ENCODE data around the gene NFE2L2.

Gene NFE2L2

GRCh38 chr2:177241711-177242120, 22.8 kb downstream of the NFE2L2 start:
- no peak overlapping the region for H3K4me2 ChIP-seq (ENCODE audit: low read depth, low read length, poor library complexity, severe bottlenecking)
- no peaks in the 10 kb centered on the region for H3K27me3 ChIP-seq (ENCODE audit: insufficient read depth, low read length, poor library complexity, severe bottlenecking)
- H3K9me3 ChIP-seq (ENCODE audit: insufficient read depth, low read depth, low read length): no peaks in the 10 kb centered on the region
- peaks cover 94% of the 10 kb centered on the region for H3K79me2 ChIP-seq (ENCODE audit: insufficient read depth, low read length)
- H4K20me1 ChIP-seq (ENCODE audit: insufficient read depth, low read length, poor library complexity, severe bottlenecking): peaks cover 56% of the 10 kb centered on the region
- H2AFZ ChIP-seq (ENCODE audit: low read length): no peak overlapping the region
- no peak for TF ChIP-seq EZH2phosphoT487 (IDR thresholded peaks at IDR 0.05; ENCODE audit: borderline replicate concordance)
- no peak for TF ChIP-seq CTCF (conservative IDR thresholded peaks at IDR 0.05; ENCODE audit: low read length)
- no peak overlapping the region for H3K4me3 ChIP-seq (ENCODE audit: low read length, poor library complexity, severe bottlenecking)
- no peak overlapping the region for H3K9ac ChIP-seq (ENCODE audit: low read depth, low read length, poor library complexity, severe bottlenecking)
- no peaks in the 10 kb centered on the region for H3K9me2 ChIP-seq (replicated peaks; ENCODE audit: low read depth, low read length)
- peaks cover 8% of the 10 kb centered on the region for H3F3A ChIP-seq (ENCODE audit: low read depth)
- H3K36me3 ChIP-seq (ENCODE audit: insufficient read depth, low read length): no peaks in the 10 kb centered on the region
- peaks cover 36% of the 10 kb centered on the region for H3K4me1 ChIP-seq (ENCODE audit: insufficient read depth, low read length, poor library complexity, severe bottlenecking)

- no peaks in the 10 kb centered on the region for H3K36me3 ChIP-seq (ENCODE audit: insufficient read depth, low read length)
Measured at GRCh38 chr2:177239932-177240630, 24.4 kb downstream of the NFE2L2 start.

GRCh38 chr2:177239053-177239452, 25.5 kb downstream of the NFE2L2 start:
- no peak for TF ChIP-seq CTCF (conservative IDR thresholded peaks at IDR 0.05; ENCODE audit: low read length)
- Histone ChIP-seq H3K9ac (ENCODE audit: low read depth, low read length, poor library complexity, severe bottlenecking) (peak overlapping the region; percentile 32), H3K9me2 (replicated peaks; ENCODE audit: low read depth, low read length) (no peaks in the 10 kb centered on the region), H3K36me3 (ENCODE audit: insufficient read depth, low read length) (peaks cover 2% of the 10 kb centered on the region; the same call in 1 of the 2 replicates), H3F3A (ENCODE audit: low read depth) (peaks cover 8% of the 10 kb centered on the region), H3K27me3 (ENCODE audit: insufficient read depth, low read length, poor library complexity, severe bottlenecking) (no peaks in the 10 kb centered on the region), H3K79me2 (ENCODE audit: insufficient read depth, low read length) (peaks cover 93% of the 10 kb centered on the region), H2AFZ (ENCODE audit: low read length) (no peak overlapping the region), H3K4me1 (ENCODE audit: insufficient read depth, low read length, poor library complexity, severe bottlenecking) (peaks cover 36% of the 10 kb centered on the region), H3K4me3 (ENCODE audit: low read length, poor library complexity, severe bottlenecking) (no peak overlapping the region), H4K20me1 (ENCODE audit: insufficient read depth, low read length, poor library complexity, severe bottlenecking) (peaks cover 68% of the 10 kb centered on the region), H3K9me3 (ENCODE audit: insufficient read depth, low read depth, low read length) (no peaks in the 10 kb centered on the region), H3K4me2 (ENCODE audit: low read depth, low read length, poor library complexity, severe bottlenecking) (peak overlapping the region; percentile 75)

More at GRCh38 chr2:177239932-177240630, 24.4 kb downstream of the NFE2L2 start:
- Histone ChIP-seq H3K4me2 (ENCODE audit: low read depth, low read length, poor library complexity, severe bottlenecking) (peak overlapping the region; percentile 75), H2AFZ (ENCODE audit: low read length) (no peak overlapping the region), H3K79me2 (ENCODE audit: insufficient read depth, low read length) (peaks cover 95% of the 10 kb centered on the region), H3K27me3 (ENCODE audit: insufficient read depth, low read length, poor library complexity, severe bottlenecking) (no peaks in the 10 kb centered on the region), H3K4me3 (ENCODE audit: low read length, poor library complexity, severe bottlenecking) (peak overlapping the region; percentile 67), H3K4me1 (ENCODE audit: insufficient read depth, low read length, poor library complexity, severe bottlenecking) (peaks cover 36% of the 10 kb centered on the region), H3K9me3 (ENCODE audit: insufficient read depth, low read depth, low read length) (no peaks in the 10 kb centered on the region), H3F3A (ENCODE audit: low read depth) (peaks cover 8% of the 10 kb centered on the region), H4K20me1 (ENCODE audit: insufficient read depth, low read length, poor library complexity, severe bottlenecking) (peaks cover 68% of the 10 kb centered on the region), H3K9ac (ENCODE audit: low read depth, low read length, poor library complexity, severe bottlenecking) (peak overlapping the region; percentile 46), H3K9me2 (replicated peaks; ENCODE audit: low read depth, low read length) (no peaks in the 10 kb centered on the region)
- TF ChIP-seq EZH2phosphoT487 (IDR thresholded peaks at IDR 0.05; ENCODE audit: borderline replicate concordance): no peak
- TF ChIP-seq CTCF (conservative IDR thresholded peaks at IDR 0.05; ENCODE audit: low read length): no peak

All from Loucy (cell line).